Measurements from ENCODE around the gene KRT14.
"Not testable (repeated sequence)": the region's sequence is repeated elsewhere in the genome, so short reads cannot be mapped to it uniquely, and the experiment has no call there.

Gene KRT14

DNA sequence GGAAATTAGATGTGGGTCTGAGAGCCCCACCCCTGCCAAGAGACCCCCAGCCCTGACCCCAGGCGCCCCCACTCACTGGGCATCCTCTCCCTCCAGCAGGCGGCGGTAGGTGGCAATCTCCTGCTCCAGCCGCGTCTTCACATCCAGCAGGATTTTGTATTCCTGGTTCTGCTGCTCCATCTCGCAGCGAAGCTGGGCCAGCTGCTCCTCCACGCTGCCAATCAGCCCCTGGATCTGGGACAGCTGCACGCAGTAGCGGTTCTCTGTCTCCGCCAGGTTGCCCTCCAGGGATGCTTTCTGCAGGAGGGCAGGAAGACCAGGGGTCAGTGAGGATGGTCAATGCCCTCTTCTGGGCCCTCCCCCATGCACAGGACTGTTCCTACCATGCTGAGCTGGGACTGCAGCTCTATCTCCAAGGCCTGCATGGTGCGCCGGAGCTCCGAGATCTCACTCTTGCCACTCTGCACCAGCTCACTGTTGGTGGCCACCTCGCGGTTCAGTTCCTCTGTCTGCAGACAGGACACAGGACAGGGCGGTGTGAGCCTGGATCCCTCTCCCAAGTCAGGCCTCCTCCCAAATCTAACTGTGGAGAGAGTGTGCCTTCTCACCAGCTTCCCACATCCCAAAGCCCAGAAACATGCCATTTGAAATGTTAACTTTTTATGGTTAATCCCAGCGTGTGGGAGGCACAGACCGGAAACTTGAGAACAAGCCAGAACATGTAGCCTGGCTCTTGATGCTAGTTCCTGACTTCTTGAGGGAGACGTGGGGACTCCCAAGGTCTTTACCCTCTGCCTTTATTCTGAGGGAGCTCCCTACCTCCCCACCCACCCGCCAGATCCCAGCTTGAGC lies 34.1 kb upstream of the KRT14 start:
- Histone ChIP-seq H3K27me3 (ENCODE audit: control insufficient read depth, insufficient read depth, low read length) (peaks cover 10% of the 10 kb centered on the region), H3K9ac (ENCODE audit: low read length) (no peak overlapping the region), H3K4me1 (ENCODE audit: control insufficient read depth, insufficient read depth, low read length) (no peaks in the 10 kb centered on the region), H3K9me3 (ENCODE audit: control insufficient read depth, low read length) (no peaks in the 10 kb centered on the region), H3K36me3 (ENCODE audit: control insufficient read depth, insufficient read depth, low read length) (no peaks in the 10 kb centered on the region), H3K4me3 (ENCODE audit: low read length) (no peak overlapping the region)

DNA sequence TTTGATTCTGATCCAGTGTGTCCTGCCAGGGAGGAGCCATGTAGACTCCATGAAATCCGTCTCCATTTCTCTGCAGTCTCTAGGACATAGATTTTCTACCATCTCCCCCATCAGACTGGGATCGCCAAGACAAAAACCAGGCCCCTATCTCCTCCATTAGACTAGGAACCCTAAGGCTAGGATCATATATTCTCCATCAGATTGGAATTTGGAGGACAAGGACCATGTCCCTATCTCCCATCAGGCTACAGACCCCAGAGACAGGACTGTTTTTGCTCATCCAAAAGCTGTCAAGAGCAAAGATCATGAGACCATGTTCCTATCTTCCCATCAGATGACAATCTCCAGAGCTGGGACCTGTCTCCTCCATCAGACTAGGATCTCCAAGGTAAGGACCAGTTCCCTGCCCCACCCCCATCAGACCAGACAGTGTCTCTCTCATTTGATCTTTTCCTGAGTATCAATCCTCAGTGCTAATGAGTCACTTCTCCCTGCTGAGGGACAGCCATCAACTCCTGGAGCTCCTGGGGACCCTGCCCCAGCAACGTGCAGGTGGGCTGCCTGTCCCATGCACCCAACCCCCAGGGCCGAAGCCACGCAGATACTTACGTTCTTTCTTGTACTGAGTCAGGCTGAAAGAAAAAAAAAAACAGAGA lies 33.4 kb upstream of the KRT14 start:
- H3K9ac ChIP-seq (ENCODE audit: low read length); H3K36me3 ChIP-seq (ENCODE audit: control insufficient read depth, insufficient read depth, low read length); H3K4me1 ChIP-seq (ENCODE audit: control insufficient read depth, insufficient read depth, low read length); H3K4me3 ChIP-seq (ENCODE audit: low read length); H3K9me3 ChIP-seq (ENCODE audit: control insufficient read depth, low read length): not testable (repeated sequence)
- H3K27me3 ChIP-seq (ENCODE audit: control insufficient read depth, insufficient read depth, low read length), result peaks cover 10% of the 10 kb centered on the region

DNA sequence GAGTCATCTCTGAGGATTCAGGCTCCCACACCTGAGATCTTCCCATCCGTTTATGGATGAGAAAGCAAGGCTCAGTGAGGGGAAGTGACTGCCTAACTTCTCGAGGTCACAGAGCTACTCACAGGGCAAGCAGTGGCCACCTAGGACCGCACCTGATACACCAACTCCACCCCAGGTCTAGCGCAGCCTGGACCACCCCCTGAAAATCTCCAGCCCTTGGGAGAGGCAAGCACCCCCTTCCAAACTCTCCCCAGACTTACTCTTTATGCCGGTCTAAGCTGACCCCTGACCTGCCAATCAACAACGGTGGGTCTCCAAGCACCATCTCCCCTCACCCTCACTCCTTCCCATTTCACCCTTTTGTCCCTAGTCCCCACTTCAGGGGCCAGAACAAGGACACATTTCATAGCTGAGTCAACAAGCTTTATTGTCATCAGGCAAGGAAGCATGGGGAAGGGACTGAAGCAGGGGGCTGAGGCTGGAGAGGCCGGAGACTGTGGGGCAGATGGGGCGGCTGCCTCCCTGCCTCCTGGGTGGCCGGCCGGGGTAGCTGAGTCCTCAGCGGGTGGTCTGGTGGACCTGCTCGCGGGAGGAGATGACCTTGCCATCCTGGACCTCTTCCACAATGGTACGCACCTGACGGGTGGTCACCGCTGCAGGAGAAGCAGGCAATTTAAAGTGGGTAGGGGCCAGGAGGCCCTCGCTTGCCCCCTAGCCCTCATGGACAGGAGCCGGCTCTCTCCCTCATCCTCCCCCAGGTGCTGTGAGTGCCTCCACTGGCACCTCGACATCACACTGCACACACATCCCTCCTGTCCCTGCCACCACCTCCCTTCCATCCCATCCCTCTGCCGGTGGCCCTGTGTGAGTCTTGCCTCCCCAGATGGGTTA lies 32.6 kb upstream of the KRT14 start:
- H3K4me3 ChIP-seq (ENCODE audit: low read length), result no peak overlapping the region
- no peaks in the 10 kb centered on the region for H3K9me3 ChIP-seq (ENCODE audit: control insufficient read depth, low read length)
- peaks cover 10% of the 10 kb centered on the region for H3K27me3 ChIP-seq (ENCODE audit: control insufficient read depth, insufficient read depth, low read length)

DNA sequence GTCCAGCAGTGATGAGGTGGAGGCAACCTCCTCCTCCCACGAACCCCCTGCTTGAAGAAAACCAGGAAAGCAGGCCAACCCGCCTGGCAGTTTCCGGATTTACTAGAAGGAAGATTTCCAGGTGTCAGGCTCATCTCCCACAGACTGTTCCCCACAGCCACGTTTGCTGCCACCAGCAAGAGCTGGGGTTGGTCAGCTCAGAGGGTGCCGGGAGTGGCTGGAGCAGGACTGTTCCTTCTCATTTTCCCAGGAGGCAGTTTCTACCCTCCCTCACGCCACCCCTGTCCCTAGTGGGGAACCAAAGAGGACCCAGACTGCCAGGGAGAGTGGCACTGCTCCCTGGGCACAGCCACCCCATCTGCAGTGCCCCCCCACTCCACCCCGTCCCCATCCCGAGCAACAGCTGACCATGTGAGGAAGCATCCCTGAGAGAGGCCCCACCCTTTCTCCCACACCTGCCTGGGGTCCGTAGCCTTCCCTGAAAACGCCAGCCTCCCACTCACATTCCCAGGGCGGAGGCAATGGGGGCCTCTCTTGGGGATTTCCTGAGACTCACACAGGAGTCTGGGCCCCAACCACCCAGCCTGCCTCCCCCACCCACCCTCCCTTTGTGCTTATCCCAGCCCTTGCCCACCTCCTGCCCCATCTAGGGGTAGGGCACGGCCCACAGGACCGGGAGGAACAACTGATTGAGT lies 31.8 kb upstream of the KRT14 start:
- peaks cover 10% of the 10 kb centered on the region for H3K27me3 ChIP-seq (ENCODE audit: control insufficient read depth, insufficient read depth, low read length)
- no peak overlapping the region for H3K9ac ChIP-seq (ENCODE audit: low read length)
- no peaks in the 10 kb centered on the region for H3K36me3 ChIP-seq (ENCODE audit: control insufficient read depth, insufficient read depth, low read length)
- no peaks in the 10 kb centered on the region for H3K9me3 ChIP-seq (ENCODE audit: control insufficient read depth, low read length)
- no peaks in the 10 kb centered on the region for H3K4me1 ChIP-seq (ENCODE audit: control insufficient read depth, insufficient read depth, low read length)
- no peak overlapping the region for H3K4me3 ChIP-seq (ENCODE audit: low read length)

More for the DNA sequence above, 32.6 kb upstream of the KRT14 start:
- H3K4me1 ChIP-seq (ENCODE audit: control insufficient read depth, insufficient read depth, low read length), result no peaks in the 10 kb centered on the region
- H3K36me3 ChIP-seq (ENCODE audit: control insufficient read depth, insufficient read depth, low read length), result no peaks in the 10 kb centered on the region
- H3K9ac ChIP-seq (ENCODE audit: low read length), result no peak overlapping the region

DNA sequence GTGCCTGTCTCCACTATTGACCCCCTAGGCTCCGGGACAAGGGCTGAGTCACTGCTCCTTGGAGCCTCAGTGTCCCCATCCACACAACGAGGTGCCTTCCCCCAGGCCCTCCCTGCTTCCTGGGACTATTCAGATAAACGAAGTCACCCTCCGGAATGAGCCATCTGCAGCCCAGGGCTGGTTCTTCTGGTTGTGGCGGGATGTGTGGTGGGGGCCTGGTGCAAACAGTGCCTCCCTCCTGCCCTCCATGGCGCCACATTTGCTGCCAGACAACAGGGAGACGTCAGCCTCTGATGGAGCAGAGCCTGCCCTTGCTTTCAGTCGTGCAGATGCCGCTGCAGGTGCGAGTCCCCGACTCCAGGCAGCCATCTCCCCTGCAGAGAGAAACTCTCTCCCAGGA lies 31.0 kb upstream of the KRT14 start:
- no peaks in the 10 kb centered on the region for H3K36me3 ChIP-seq (ENCODE audit: control insufficient read depth, insufficient read depth, low read length)
- H3K4me3 ChIP-seq (ENCODE audit: low read length), result no peak overlapping the region
- no peaks in the 10 kb centered on the region for H3K9me3 ChIP-seq (ENCODE audit: control insufficient read depth, low read length)
- peaks cover 8% of the 10 kb centered on the region for H3K27me3 ChIP-seq (ENCODE audit: control insufficient read depth, insufficient read depth, low read length)
- H3K4me1 ChIP-seq (ENCODE audit: control insufficient read depth, insufficient read depth, low read length), result no peaks in the 10 kb centered on the region
- no peak overlapping the region for H3K9ac ChIP-seq (ENCODE audit: low read length)

DNA sequence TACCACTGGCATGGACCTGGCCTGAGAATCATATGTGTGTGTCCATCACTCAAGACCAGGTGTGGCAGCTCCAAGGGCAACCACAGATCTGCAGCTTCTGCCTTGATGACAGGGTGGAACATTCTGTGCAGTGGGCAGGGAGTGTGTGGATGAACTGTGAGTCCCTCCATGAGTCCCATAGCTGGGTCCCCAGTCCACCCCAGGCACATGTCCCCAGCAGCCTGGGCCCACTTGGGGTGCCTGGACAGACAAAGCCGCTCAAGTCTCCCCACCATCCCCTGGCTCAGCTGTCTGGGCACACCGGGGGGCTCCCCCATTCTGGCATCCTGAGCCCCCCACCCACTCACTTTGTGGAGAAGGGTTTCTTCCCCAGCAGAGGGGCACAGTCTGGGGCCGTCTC lies 30.4 kb upstream of the KRT14 start:
- no peaks in the 10 kb centered on the region for H3K36me3 ChIP-seq (ENCODE audit: control insufficient read depth, insufficient read depth, low read length)
- no peak overlapping the region for H3K9ac ChIP-seq (ENCODE audit: low read length)
- H3K27me3 ChIP-seq (ENCODE audit: control insufficient read depth, insufficient read depth, low read length), result peaks cover 7% of the 10 kb centered on the region
- no peak overlapping the region for H3K4me3 ChIP-seq (ENCODE audit: low read length)
- H3K9me3 ChIP-seq (ENCODE audit: control insufficient read depth, low read length), result no peaks in the 10 kb centered on the region
- no peaks in the 10 kb centered on the region for H3K4me1 ChIP-seq (ENCODE audit: control insufficient read depth, insufficient read depth, low read length)

DNA sequence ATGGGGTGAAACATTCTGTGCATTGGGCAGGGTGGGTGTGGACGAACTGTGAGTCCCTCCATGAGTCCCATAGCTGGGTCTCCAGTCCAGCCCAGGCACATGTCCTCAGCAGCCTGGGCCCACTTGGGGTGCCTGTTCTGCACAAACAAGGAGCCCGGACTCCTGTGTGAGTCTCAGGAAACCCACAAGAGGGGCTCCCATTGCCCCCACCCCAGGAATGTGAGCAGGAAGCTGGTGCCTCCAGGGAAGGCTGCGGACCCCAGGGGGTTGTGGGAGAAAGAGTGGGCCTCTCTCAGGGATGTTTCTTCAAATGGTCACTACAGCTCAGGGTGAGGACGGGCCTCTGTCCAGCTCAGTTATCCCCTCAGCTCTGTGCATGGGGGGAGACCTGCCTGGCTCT lies 29.8 kb upstream of the KRT14 start:
- not testable (repeated sequence) for H3K4me1 ChIP-seq (ENCODE audit: control insufficient read depth, insufficient read depth, low read length); H3K4me3 ChIP-seq (ENCODE audit: low read length); H3K27me3 ChIP-seq (ENCODE audit: control insufficient read depth, insufficient read depth, low read length); H3K9ac ChIP-seq (ENCODE audit: low read length); H3K36me3 ChIP-seq (ENCODE audit: control insufficient read depth, insufficient read depth, low read length); H3K9me3 ChIP-seq (ENCODE audit: control insufficient read depth, low read length)

DNA sequence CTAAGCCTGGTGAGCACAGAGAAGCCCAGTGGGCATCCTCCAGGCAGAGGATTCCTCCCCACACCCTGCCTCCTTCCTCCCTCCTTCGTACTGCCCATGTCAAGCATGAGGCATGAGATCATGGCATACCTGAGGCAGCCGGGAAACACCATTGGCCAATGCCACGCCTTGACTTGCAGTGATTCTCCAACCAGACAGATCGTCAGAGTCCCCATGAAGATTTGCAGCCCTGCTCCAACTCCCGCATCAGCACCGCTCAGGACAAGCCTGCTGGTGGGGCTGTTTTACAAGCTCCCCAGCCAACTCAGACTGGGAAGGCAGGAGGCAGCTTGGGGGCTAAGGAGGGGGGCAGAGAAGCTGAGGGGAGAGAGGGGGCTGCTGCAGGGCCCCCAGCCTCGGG lies 28.8 kb upstream of the KRT14 start:
- Histone ChIP-seq H3K36me3 (ENCODE audit: control insufficient read depth, insufficient read depth, low read length) (no peaks in the 10 kb centered on the region), H3K4me3 (ENCODE audit: low read length) (no peak overlapping the region), H3K9ac (ENCODE audit: low read length) (no peak overlapping the region), H3K9me3 (ENCODE audit: control insufficient read depth, low read length) (no peaks in the 10 kb centered on the region), H3K4me1 (ENCODE audit: control insufficient read depth, insufficient read depth, low read length) (no peaks in the 10 kb centered on the region), H3K27me3 (ENCODE audit: control insufficient read depth, insufficient read depth, low read length) (peaks cover 14% of the 10 kb centered on the region)

DNA sequence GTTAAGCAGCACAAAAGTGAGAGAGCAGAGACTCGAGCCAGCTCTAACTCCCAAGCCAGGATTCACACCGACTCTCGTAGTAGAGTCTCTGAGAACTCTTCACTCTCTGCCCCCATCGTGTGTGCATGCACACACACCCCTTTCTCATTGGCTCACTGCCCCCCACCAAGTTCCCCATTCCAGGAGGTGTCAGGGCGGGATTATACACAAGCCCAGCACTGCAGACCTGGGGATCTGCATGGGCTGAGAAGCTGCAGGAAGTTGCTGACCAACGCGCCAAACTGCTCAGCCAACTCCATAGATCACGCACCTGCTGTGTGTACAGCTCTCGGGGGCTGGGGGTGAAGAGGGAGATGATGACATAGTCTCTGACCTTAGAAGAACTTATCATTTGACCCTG lies 28.1 kb upstream of the KRT14 start:
- H3K9ac ChIP-seq (ENCODE audit: low read length); H3K36me3 ChIP-seq (ENCODE audit: control insufficient read depth, insufficient read depth, low read length); H3K9me3 ChIP-seq (ENCODE audit: control insufficient read depth, low read length); H3K4me1 ChIP-seq (ENCODE audit: control insufficient read depth, insufficient read depth, low read length); H3K4me3 ChIP-seq (ENCODE audit: low read length): not testable (repeated sequence)
- peaks cover 18% of the 10 kb centered on the region for H3K27me3 ChIP-seq (ENCODE audit: control insufficient read depth, insufficient read depth, low read length)

DNA sequence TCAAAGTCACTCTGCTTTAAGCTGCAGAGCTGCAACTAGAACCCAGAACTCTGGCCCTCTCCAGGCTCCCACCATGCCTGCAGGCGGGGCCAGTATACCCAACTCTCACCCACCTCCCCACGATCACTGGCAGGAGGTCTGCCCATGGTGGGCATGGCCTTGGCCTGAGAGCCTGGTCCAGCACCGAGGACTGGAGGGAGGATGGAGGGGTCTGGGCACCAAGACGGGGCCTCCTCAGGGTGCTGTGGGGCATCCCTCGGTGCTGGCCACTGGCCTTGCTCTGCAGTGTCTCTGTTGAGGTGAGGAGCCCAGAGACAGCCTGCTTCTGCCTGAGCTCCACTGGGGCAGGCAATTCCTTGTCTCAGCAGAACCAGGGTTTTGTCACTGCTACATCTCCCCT lies 27.4 kb upstream of the KRT14 start:
- no peaks in the 10 kb centered on the region for H3K9me3 ChIP-seq (ENCODE audit: control insufficient read depth, low read length)
- H3K9ac ChIP-seq (ENCODE audit: low read length), result no peak overlapping the region
- no peaks in the 10 kb centered on the region for H3K36me3 ChIP-seq (ENCODE audit: control insufficient read depth, insufficient read depth, low read length)
- H3K27me3 ChIP-seq (ENCODE audit: control insufficient read depth, insufficient read depth, low read length), result peaks cover 19% of the 10 kb centered on the region
- H3K4me1 ChIP-seq (ENCODE audit: control insufficient read depth, insufficient read depth, low read length), result no peaks in the 10 kb centered on the region
- H3K4me3 ChIP-seq (ENCODE audit: low read length), result no peak overlapping the region

DNA sequence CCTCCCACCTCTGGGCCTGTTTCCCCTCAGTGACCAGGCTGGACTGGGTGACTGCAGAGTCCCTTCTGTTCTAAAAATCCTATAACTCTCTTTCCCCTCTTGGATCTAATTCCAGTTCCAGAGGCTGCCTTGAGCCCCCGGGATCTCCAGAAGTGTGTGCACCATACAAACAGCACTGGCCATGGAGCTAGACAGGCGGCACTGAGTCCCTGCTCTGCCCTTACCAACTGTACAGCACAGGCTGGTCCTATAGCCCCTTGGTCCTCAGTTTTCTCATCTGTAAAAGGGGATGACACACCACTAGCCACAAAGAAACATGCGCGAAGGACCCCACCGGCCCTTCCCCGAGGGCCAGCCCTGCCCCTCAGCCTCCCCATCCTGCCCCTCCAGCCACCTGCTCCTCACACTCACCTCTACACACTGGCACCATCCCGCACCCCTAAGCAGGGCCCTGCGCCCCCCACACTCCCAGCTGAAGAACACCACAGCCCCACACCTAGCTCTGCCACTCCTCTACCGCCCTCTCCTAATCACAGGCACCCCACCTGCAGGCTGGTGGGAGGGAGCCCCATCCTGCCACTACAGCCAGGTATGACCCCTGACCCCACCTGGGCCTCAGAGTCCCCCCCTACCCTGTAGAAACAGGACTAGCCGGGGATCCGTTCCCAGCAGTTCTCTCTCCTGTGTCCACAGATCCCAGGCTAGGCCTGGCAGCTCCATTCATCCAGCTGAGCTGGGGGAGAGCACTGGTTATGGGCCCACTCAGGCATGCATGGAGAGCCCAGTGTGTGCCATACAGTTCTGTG lies 26.8 kb upstream of the KRT14 start:
- Histone ChIP-seq H3K4me1 (ENCODE audit: control insufficient read depth, insufficient read depth, low read length) (no peaks in the 10 kb centered on the region), H3K9ac (ENCODE audit: low read length) (no peak overlapping the region), H3K9me3 (ENCODE audit: control insufficient read depth, low read length) (no peaks in the 10 kb centered on the region), H3K4me3 (ENCODE audit: low read length) (no peak overlapping the region), H3K36me3 (ENCODE audit: control insufficient read depth, insufficient read depth, low read length) (no peaks in the 10 kb centered on the region), H3K27me3 (ENCODE audit: control insufficient read depth, insufficient read depth, low read length) (peaks cover 19% of the 10 kb centered on the region)
